Activated CD4-positive, alpha-beta T cell treated with anti-CD3 and anti-CD28 coated beads, Interleukin-2, amount 10 ng/mL, durations not matched to agents 7 days and 5 days (primary cell): ENCODE data around the gene P3H3. TPM values are rescaled to one million over a fixed set of nuclear protein-coding genes. Genes with fewer than 3 reads are reported as not detected.
"Not testable (repeated sequence)": the region's sequence is repeated elsewhere in the genome, so short reads cannot be mapped to it uniquely, and the experiment has no call there.

Experiments
- CTCF ChIA-PET: fragments of 350-600 bp; sonication (Branson Sonifier 250); formaldehyde crosslinking; loops from one replicate; lab custom pipeline; 2021; ENCODE audit warnings: antibody characterized with exemption; lab: Charles Lee
- POLR2A ChIA-PET: fragments of 350-600 bp; sonication (Branson Sonifier 250); formaldehyde crosslinking; loops from one replicate; lab custom pipeline; 2021; ENCODE audit warnings: antibody characterized with exemption; lab: Charles Lee
- DNase-seq: peaks from one replicate; pipeline ENCODE4 v3.0.0-alpha.2; 2020
- H3K27ac Mint-ChIP-seq: one replicate; pipeline ENCODE4 v1.8.0; 2021; ENCODE audit warnings: mild to moderate bottlenecking, moderate library complexity, mixed read lengths
- H3K27me3 Mint-ChIP-seq: one replicate; pipeline ENCODE4 v1.8.0; 2021; ENCODE audit warnings: mixed read lengths
- H3K36me3 Mint-ChIP-seq: one replicate; pipeline ENCODE4 v1.8.0; 2021; ENCODE audit warnings: low read depth, mixed read lengths
- H3K4me1 Mint-ChIP-seq: one replicate; pipeline ENCODE4 v1.8.0; 2021; ENCODE audit warnings: mixed read lengths
- H3K4me3 Mint-ChIP-seq: one replicate; pipeline ENCODE4 v1.8.0; 2021; ENCODE audit warnings: mild to moderate bottlenecking, moderate library complexity, mixed read lengths
- H3K9me3 Mint-ChIP-seq: one replicate; pipeline ENCODE4 v1.8.0; 2021; ENCODE audit warnings: mixed read lengths
- total RNA-seq, 2 experiments: library from RNA; stranded (reverse); gene quantifications; one replicate each; pipeline ENCODE4 v1.2.3, GENCODE V29; 2021

P3H3 gene
- total RNA-seq, 2 experiments from 2014 or later: 0.40 TPM; not detected in 1

GRCh38 chr12:6872073-6873048 is 44.2 kb downstream of the P3H3 start:
- Mint-ChIP-seq H3K27ac (peak overlapping the region; percentile 91), H3K9me3 (no peaks in the 10 kb centered on the region), H3K4me3 (peak overlapping the region; percentile 78), H3K27me3 (no peaks in the 10 kb centered on the region), H3K36me3 (peaks cover 55% of the 10 kb centered on the region), H3K4me1 (peaks cover 63% of the 10 kb centered on the region)
- POLR2A ChIA-PET: interaction anchor here (0.8 to 2.8 kb wide), 6 partner anchors 19 to 83 kb away, joined by 3 to 23 read pairs (median 4); partner anchors contain the start of genes C12orf57, CD4, CDCA3 and RNU7-1
- peak; percentile 86 for DNase-seq
- CTCF ChIA-PET: interaction anchor here (0.5 to 5.1 kb wide), 60 partner anchors 8 to 513 kb away, joined by 3 to 55 read pairs (median 5); partner anchors contain the start of genes C12orf57, C1RL, CDCA3 and GNB3

- peak; percentile 99 for DNase-seq
- ChIA-PET CTCF (interaction anchor here (0.6 to 5.1 kb wide), 58 partner anchors 9 to 1173 kb away, joined by 3 to 55 read pairs (median 5); partner anchors contain the start of genes C12orf57, C1RL, CDCA3 and GNB3), POLR2A (interaction anchor here (0.8 to 2.8 kb wide), 6 partner anchors 18 to 84 kb away, joined by 3 to 23 read pairs (median 4); partner anchors contain the start of genes C12orf57, CD4, CDCA3 and RNU7-1)
- Mint-ChIP-seq H3K4me1 (peaks cover 60% of the 10 kb centered on the region), H3K4me3 (peak within 1 kb of the TSS; percentile 78), H3K9me3 (no peaks in the 10 kb centered on the region), H3K27ac (peak within 1 kb of the TSS; percentile 91), H3K27me3 (no peaks in the 10 kb centered on the region), H3K36me3 (peaks cover 52% of the 10 kb centered on the region)
Measured at GRCh38 chr12:6873094-6874014, 45.1 kb downstream of the P3H3 start, which contains the start of gene SPSB2. Gene SPSB2, minus strand, starts transcription at chr12:6873303. Its CDS starts 402 bp downstream, at chr12:6872901.

GRCh38 chr12:6874015-6874368 is 45.8 kb downstream of the P3H3 start:
- H3K27me3 Mint-ChIP-seq, POLR2A ChIA-PET, H3K9me3 Mint-ChIP-seq, DNase-seq: not testable (repeated sequence)
- CTCF ChIA-PET: interaction anchor here (0.7 to 5.0 kb wide), 12 partner anchors 10 to 1173 kb away, joined by 3 to 42 read pairs (median 12); partner anchors contain the start of gene MLF2
- peak overlapping the region; percentile 85 for H3K27ac Mint-ChIP-seq
- H3K4me1 Mint-ChIP-seq: peaks cover 54% of the 10 kb centered on the region
- H3K36me3 Mint-ChIP-seq: peaks cover 46% of the 10 kb centered on the region
- H3K4me3 Mint-ChIP-seq: peak overlapping the region; percentile 78

GRCh38 chr12:6879824-6880223 is 51.6 kb downstream of the P3H3 start:
- H3K4me3 Mint-ChIP-seq, DNase-seq, H3K9me3 Mint-ChIP-seq, H3K27me3 Mint-ChIP-seq, H3K27ac Mint-ChIP-seq, POLR2A ChIA-PET: not testable (repeated sequence)
- CTCF ChIA-PET: interaction anchor here (1.1 to 3.6 kb wide), 3 partner anchors 10 to 12 kb away, joined by 3 to 29 read pairs (median 4); no protein-coding TSS in a partner anchor
- H3K4me1 Mint-ChIP-seq: peaks cover 12% of the 10 kb centered on the region
- peaks cover 14% of the 10 kb centered on the region for H3K36me3 Mint-ChIP-seq

- peaks cover under 1% of the 10 kb centered on the region for H3K4me1 Mint-ChIP-seq
- ChIA-PET CTCF (interaction anchor here (3.6 to 5.5 kb wide), 2 partner anchors 8 to 12 kb away, joined by 29 to 45 read pairs; partner anchors contain the start of gene SPSB2), POLR2A (no interaction called here)
- no peak for DNase-seq
- H3K4me3 Mint-ChIP-seq: no peak overlapping the region
- H3K27me3 Mint-ChIP-seq: no peaks in the 10 kb centered on the region
- peaks cover 3% of the 10 kb centered on the region for H3K36me3 Mint-ChIP-seq
- no peaks in the 10 kb centered on the region for H3K9me3 Mint-ChIP-seq
- H3K27ac Mint-ChIP-seq: no peak overlapping the region
Measured at GRCh38 chr12:6883252-6883651, 55.0 kb downstream of the P3H3 start.

GRCh38 chr12:6883683-6884082 is 55.5 kb downstream of the P3H3 start:
- Mint-ChIP-seq H3K36me3 (peaks cover 3% of the 10 kb centered on the region), H3K27ac (no peak overlapping the region), H3K9me3 (no peaks in the 10 kb centered on the region), H3K4me1 (peaks cover 3% of the 10 kb centered on the region), H3K4me3 (no peak overlapping the region), H3K27me3 (no peaks in the 10 kb centered on the region)
- DNase-seq: no peak
- POLR2A ChIA-PET: no interaction called here
- CTCF ChIA-PET: interaction anchor here (3.6 to 5.5 kb wide), 2 partner anchors 8 to 12 kb away, joined by 29 to 45 read pairs; partner anchors contain the start of gene SPSB2

- ChIA-PET POLR2A (no interaction called here), CTCF (interaction anchor here (0.6 to 5.5 kb wide), 4 partner anchors 13 to 276 kb away, joined by 3 to 45 read pairs (median 4); partner anchors contain the start of gene SPSB2)
- Mint-ChIP-seq H3K9me3 (no peaks in the 10 kb centered on the region), H3K36me3 (peaks cover 4% of the 10 kb centered on the region), H3K27ac (no peak overlapping the region), H3K27me3 (no peaks in the 10 kb centered on the region), H3K4me3 (no peak overlapping the region), H3K4me1 (peaks cover 4% of the 10 kb centered on the region)
- DNase-seq: no peak
Measured at GRCh38 chr12:6884539-6884938, 56.3 kb downstream of the P3H3 start.

- H3K4me3 Mint-ChIP-seq, DNase-seq, POLR2A ChIA-PET, H3K27me3 Mint-ChIP-seq, H3K27ac Mint-ChIP-seq, H3K36me3 Mint-ChIP-seq, H3K9me3 Mint-ChIP-seq: not testable (repeated sequence)
- CTCF ChIA-PET: interaction anchor here (0.6 to 5.5 kb wide), 3 partner anchors 14 to 18 kb away, joined by 3 to 45 read pairs (median 7); partner anchors contain the start of gene SPSB2
- H3K4me1 Mint-ChIP-seq: peaks cover 16% of the 10 kb centered on the region
Measured at GRCh38 chr12:6886206-6886999, 58.2 kb downstream of the P3H3 start.

GRCh38 chr12:6887460-6887859 is 59.3 kb downstream of the P3H3 start:
- POLR2A ChIA-PET: no interaction called here
- DNase-seq: no peak
- CTCF ChIA-PET: interaction anchor here (0.7 to 1.0 kb wide), 2 partner anchors 15 to 45 kb away, joined by 3 read pairs; partner anchors contain the start of gene SPSB2
- H3K36me3 Mint-ChIP-seq: peaks cover 14% of the 10 kb centered on the region
- no peak overlapping the region for H3K4me3 Mint-ChIP-seq
- H3K27me3 Mint-ChIP-seq: no peaks in the 10 kb centered on the region
- H3K4me1 Mint-ChIP-seq: peaks cover 26% of the 10 kb centered on the region
- H3K27ac Mint-ChIP-seq: no peak overlapping the region
- no peaks in the 10 kb centered on the region for H3K9me3 Mint-ChIP-seq

- peaks cover 29% of the 10 kb centered on the region for H3K4me1 Mint-ChIP-seq
- no peak for DNase-seq
- no peak overlapping the region for H3K4me3 Mint-ChIP-seq
- CTCF ChIA-PET: interaction anchor here (1.2 to 1.4 kb wide), 2 partner anchors 16 to 334 kb away, joined by 3 to 5 read pairs; partner anchors contain the start of gene SPSB2
- no peaks in the 10 kb centered on the region for H3K27me3 Mint-ChIP-seq
- H3K36me3 Mint-ChIP-seq: peaks cover 14% of the 10 kb centered on the region
- POLR2A ChIA-PET: no interaction called here
- H3K9me3 Mint-ChIP-seq: no peaks in the 10 kb centered on the region
- no peak overlapping the region for H3K27ac Mint-ChIP-seq
Measured at GRCh38 chr12:6888360-6888759, 60.2 kb downstream of the P3H3 start.

- H3K27me3 Mint-ChIP-seq, H3K4me3 Mint-ChIP-seq, DNase-seq, POLR2A ChIA-PET, H3K9me3 Mint-ChIP-seq: not testable (repeated sequence)
- CTCF ChIA-PET: interaction anchor here (1.0 to 1.4 kb wide), 3 partner anchors 16 to 335 kb away, joined by 3 to 5 read pairs (median 3); partner anchors contain the start of gene SPSB2
- peak overlapping the region; percentile 9 for H3K27ac Mint-ChIP-seq
- H3K4me1 Mint-ChIP-seq: peaks cover 29% of the 10 kb centered on the region
- peaks cover 14% of the 10 kb centered on the region for H3K36me3 Mint-ChIP-seq
Measured at GRCh38 chr12:6888794-6889193, 60.6 kb downstream of the P3H3 start.
